ENCODE results near the gene SYT8.

The SYT8 gene

DNA sequence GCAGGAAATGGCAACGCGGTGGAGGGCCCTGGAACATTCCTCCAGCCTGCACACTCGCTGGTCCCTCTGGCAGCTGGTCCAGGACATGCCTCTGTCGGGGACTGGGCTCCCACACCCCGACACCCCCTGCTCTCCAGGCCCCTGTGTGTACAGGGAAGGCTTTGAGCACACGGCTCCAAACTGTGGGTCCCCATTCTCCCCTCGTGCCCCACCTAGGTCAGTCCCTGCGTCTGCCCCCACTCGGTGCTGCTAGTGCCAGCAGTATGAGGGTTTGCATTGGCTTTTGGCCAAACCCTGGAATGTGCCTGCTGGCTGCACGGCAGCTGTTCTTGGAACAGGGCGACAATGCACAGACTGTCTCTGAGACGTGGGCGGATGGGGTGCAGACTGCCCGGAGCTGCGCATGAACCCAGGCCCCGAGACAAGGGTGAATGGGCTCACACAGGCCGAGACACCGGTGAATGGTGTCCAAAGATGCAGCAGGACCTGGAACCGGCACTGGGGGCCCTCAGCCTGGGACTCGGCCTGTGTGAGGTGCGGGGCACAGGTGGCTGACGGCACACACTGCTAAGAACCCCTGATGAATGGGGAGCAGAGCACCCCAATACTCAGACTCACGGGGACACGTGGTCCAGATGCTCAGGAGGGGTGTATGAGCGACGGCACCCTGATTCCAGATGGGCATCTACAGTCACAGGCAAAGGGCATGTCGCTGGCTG, 7.5 kb upstream of the SYT8 start (continued):
- TF ChIP-seq, protein P1, sequence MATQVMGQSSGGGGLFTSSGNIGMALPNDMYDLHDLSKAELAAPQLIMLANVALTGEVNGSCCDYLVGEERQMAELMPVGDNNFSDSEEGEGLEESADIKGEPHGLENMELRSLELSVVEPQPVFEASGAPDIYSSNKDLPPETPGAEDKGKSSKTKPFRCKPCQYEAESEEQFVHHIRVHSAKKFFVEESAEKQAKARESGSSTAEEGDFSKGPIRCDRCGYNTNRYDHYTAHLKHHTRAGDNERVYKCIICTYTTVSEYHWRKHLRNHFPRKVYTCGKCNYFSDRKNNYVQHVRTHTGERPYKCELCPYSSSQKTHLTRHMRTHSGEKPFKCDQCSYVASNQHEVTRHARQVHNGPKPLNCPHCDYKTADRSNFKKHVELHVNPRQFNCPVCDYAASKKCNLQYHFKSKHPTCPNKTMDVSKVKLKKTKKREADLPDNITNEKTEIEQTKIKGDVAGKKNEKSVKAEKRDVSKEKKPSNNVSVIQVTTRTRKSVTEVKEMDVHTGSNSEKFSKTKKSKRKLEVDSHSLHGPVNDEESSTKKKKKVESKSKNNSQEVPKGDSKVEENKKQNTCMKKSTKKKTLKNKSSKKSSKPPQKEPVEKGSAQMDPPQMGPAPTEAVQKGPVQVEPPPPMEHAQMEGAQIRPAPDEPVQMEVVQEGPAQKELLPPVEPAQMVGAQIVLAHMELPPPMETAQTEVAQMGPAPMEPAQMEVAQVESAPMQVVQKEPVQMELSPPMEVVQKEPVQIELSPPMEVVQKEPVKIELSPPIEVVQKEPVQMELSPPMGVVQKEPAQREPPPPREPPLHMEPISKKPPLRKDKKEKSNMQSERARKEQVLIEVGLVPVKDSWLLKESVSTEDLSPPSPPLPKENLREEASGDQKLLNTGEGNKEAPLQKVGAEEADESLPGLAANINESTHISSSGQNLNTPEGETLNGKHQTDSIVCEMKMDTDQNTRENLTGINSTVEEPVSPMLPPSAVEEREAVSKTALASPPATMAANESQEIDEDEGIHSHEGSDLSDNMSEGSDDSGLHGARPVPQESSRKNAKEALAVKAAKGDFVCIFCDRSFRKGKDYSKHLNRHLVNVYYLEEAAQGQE (tag by site-specific recombination; IDR thresholded peaks at IDR 0.05), result no peak
- TF ChIP-seq, protein P2, sequence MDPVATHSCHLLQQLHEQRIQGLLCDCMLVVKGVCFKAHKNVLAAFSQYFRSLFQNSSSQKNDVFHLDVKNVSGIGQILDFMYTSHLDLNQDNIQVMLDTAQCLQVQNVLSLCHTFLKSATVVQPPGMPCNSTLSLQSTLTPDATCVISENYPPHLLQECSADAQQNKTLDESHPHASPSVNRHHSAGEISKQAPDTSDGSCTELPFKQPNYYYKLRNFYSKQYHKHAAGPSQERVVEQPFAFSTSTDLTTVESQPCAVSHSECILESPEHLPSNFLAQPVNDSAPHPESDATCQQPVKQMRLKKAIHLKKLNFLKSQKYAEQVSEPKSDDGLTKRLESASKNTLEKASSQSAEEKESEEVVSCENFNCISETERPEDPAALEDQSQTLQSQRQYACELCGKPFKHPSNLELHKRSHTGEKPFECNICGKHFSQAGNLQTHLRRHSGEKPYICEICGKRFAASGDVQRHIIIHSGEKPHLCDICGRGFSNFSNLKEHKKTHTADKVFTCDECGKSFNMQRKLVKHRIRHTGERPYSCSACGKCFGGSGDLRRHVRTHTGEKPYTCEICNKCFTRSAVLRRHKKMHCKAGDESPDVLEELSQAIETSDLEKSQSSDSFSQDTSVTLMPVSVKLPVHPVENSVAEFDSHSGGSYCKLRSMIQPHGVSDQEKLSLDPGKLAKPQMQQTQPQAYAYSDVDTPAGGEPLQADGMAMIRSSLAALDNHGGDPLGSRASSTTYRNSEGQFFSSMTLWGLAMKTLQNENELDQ (tag by site-specific recombination; IDR thresholded peaks at IDR 0.05; ENCODE audit: low read depth), result no peak
- TF ChIP-seq, protein P3, sequence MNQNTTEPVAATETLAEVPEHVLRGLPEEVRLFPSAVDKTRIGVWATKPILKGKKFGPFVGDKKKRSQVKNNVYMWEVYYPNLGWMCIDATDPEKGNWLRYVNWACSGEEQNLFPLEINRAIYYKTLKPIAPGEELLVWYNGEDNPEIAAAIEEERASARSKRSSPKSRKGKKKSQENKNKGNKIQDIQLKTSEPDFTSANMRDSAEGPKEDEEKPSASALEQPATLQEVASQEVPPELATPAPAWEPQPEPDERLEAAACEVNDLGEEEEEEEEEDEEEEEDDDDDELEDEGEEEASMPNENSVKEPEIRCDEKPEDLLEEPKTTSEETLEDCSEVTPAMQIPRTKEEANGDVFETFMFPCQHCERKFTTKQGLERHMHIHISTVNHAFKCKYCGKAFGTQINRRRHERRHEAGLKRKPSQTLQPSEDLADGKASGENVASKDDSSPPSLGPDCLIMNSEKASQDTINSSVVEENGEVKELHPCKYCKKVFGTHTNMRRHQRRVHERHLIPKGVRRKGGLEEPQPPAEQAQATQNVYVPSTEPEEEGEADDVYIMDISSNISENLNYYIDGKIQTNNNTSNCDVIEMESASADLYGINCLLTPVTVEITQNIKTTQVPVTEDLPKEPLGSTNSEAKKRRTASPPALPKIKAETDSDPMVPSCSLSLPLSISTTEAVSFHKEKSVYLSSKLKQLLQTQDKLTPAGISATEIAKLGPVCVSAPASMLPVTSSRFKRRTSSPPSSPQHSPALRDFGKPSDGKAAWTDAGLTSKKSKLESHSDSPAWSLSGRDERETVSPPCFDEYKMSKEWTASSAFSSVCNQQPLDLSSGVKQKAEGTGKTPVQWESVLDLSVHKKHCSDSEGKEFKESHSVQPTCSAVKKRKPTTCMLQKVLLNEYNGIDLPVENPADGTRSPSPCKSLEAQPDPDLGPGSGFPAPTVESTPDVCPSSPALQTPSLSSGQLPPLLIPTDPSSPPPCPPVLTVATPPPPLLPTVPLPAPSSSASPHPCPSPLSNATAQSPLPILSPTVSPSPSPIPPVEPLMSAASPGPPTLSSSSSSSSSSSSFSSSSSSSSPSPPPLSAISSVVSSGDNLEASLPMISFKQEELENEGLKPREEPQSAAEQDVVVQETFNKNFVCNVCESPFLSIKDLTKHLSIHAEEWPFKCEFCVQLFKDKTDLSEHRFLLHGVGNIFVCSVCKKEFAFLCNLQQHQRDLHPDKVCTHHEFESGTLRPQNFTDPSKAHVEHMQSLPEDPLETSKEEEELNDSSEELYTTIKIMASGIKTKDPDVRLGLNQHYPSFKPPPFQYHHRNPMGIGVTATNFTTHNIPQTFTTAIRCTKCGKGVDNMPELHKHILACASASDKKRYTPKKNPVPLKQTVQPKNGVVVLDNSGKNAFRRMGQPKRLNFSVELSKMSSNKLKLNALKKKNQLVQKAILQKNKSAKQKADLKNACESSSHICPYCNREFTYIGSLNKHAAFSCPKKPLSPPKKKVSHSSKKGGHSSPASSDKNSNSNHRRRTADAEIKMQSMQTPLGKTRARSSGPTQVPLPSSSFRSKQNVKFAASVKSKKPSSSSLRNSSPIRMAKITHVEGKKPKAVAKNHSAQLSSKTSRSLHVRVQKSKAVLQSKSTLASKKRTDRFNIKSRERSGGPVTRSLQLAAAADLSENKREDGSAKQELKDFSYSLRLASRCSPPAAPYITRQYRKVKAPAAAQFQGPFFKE (tag by site-specific recombination; IDR thresholded peaks at IDR 0.05; ENCODE audit: borderline replicate concordance), result no peak
- TF ChIP-seq ZNF341 (tag by site-specific recombination; IDR thresholded peaks at IDR 0.05; ENCODE audit: low read depth) (peak; percentile 37; the same call in 1 of the 2 replicates), ZSCAN23 (tag by site-specific recombination; IDR thresholded peaks at IDR 0.05) (no peak), ZNF473 (tag by site-specific recombination; IDR thresholded peaks at IDR 0.05) (no peak), ZNF184 (tag by site-specific recombination; IDR thresholded peaks at IDR 0.05) (no peak), GLI2 (tag by site-specific recombination; IDR thresholded peaks at IDR 0.05; ENCODE audit: borderline replicate concordance, low read depth) (no peak), ZNF777 (tag by site-specific recombination; IDR thresholded peaks at IDR 0.05; ENCODE audit: borderline replicate concordance) (no peak), BCL11B (tag by site-specific recombination; IDR thresholded peaks at IDR 0.05; ENCODE audit: low read depth) (no peak), ZNF837 (tag by site-specific recombination; IDR thresholded peaks at IDR 0.05) (no peak), ZNF174 (tag by site-specific recombination; IDR thresholded peaks at IDR 0.05) (no peak), ZNF2 (tag by site-specific recombination; IDR thresholded peaks at IDR 0.05) (no peak), ZNF157 (tag by site-specific recombination; IDR thresholded peaks at IDR 0.05) (no peak), ZNF530 (tag by site-specific recombination; IDR thresholded peaks at IDR 0.05; ENCODE audit: low read depth) (no peak)
- TF ChIP-seq, protein P4, sequence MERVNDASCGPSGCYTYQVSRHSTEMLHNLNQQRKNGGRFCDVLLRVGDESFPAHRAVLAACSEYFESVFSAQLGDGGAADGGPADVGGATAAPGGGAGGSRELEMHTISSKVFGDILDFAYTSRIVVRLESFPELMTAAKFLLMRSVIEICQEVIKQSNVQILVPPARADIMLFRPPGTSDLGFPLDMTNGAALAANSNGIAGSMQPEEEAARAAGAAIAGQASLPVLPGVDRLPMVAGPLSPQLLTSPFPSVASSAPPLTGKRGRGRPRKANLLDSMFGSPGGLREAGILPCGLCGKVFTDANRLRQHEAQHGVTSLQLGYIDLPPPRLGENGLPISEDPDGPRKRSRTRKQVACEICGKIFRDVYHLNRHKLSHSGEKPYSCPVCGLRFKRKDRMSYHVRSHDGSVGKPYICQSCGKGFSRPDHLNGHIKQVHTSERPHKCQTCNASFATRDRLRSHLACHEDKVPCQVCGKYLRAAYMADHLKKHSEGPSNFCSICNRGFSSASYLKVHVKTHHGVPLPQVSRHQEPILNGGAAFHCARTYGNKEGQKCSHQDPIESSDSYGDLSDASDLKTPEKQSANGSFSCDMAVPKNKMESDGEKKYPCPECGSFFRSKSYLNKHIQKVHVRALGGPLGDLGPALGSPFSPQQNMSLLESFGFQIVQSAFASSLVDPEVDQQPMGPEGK (tag by site-specific recombination; IDR thresholded peaks at IDR 0.05), result peak; percentile 32; the same call in 1 of the 2 replicates
- TF ChIP-seq, protein P5, sequence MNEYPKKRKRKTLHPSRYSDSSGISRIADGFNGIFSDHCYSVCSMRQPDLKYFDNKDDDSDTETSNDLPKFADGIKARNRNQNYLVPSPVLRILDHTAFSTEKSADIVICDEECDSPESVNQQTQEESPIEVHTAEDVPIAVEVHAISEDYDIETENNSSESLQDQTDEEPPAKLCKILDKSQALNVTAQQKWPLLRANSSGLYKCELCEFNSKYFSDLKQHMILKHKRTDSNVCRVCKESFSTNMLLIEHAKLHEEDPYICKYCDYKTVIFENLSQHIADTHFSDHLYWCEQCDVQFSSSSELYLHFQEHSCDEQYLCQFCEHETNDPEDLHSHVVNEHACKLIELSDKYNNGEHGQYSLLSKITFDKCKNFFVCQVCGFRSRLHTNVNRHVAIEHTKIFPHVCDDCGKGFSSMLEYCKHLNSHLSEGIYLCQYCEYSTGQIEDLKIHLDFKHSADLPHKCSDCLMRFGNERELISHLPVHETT (tag by site-specific recombination; IDR thresholded peaks at IDR 0.05), result no peak
- TF ChIP-seq, protein P6, sequence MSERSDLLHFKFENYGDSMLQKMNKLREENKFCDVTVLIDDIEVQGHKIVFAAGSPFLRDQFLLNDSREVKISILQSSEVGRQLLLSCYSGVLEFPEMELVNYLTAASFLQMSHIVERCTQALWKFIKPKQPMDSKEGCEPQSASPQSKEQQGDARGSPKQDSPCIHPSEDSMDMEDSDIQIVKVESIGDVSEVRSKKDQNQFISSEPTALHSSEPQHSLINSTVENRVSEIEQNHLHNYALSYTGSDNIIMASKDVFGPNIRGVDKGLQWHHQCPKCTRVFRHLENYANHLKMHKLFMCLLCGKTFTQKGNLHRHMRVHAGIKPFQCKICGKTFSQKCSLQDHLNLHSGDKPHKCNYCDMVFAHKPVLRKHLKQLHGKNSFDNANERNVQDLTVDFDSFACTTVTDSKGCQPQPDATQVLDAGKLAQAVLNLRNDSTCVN (tag by site-specific recombination; optimal IDR thresholded peaks at IDR 0.05), result no peak
- TF ChIP-seq, protein P7, sequence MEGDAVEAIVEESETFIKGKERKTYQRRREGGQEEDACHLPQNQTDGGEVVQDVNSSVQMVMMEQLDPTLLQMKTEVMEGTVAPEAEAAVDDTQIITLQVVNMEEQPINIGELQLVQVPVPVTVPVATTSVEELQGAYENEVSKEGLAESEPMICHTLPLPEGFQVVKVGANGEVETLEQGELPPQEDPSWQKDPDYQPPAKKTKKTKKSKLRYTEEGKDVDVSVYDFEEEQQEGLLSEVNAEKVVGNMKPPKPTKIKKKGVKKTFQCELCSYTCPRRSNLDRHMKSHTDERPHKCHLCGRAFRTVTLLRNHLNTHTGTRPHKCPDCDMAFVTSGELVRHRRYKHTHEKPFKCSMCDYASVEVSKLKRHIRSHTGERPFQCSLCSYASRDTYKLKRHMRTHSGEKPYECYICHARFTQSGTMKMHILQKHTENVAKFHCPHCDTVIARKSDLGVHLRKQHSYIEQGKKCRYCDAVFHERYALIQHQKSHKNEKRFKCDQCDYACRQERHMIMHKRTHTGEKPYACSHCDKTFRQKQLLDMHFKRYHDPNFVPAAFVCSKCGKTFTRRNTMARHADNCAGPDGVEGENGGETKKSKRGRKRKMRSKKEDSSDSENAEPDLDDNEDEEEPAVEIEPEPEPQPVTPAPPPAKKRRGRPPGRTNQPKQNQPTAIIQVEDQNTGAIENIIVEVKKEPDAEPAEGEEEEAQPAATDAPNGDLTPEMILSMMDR (tag by site-specific recombination; IDR thresholded peaks at IDR 0.05), result peak; percentile 8; the same call in 1 of the 2 replicates

Measured in HEK293 (cell line).